ENCODE data around the gene CPM.

The CPM gene

DNA sequence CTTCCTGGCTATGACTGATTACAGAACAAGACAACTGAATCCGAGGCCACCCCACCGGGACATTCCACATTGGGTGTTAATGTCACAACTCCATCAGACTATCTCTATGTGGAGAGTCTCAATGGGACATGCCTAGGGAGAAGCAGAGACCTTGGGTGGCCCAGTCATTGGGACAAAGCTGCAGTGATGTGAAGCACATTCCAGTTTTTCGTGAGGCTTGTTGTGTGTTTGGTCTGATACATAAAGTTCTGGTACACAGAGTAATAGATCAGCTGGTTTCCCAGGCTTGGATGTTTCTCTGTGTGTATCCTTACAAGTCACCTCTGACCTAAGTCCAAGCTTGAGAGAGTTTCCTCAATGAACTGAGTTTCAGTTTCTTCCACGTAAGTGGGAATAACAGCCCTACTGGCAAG is 42.3 kb downstream of the CPM start:
- Histone ChIP-seq H3K27ac (ENCODE audit: low read length) (no peak overlapping the region), H3K9me3 (replicated peaks; ENCODE audit: insufficient read depth, low read length) (no peaks in the 10 kb centered on the region), H3K27me3 (replicated peaks; ENCODE audit: insufficient read depth, low read length) (no peaks in the 10 kb centered on the region), H3K4me1 (ENCODE audit: low read length) (no peaks in the 10 kb centered on the region), H3K9me2 (replicated peaks; ENCODE audit: insufficient read depth, low read length) (no peaks in the 10 kb centered on the region), H3K36me3 (replicated peaks; ENCODE audit: insufficient read depth, low read length) (no peaks in the 10 kb centered on the region), H4K20me1 (ENCODE audit: insufficient read depth, low read length) (no peaks in the 10 kb centered on the region), H3K79me2 (ENCODE audit: low read length) (no peaks in the 10 kb centered on the region), H3F3A (ENCODE audit: insufficient read depth, low read length) (no peaks in the 10 kb centered on the region), H3K4me2 (ENCODE audit: low read depth, low read length) (no peak overlapping the region), H3K4me3 (ENCODE audit: low read length) (no peak overlapping the region), H2AFZ (ENCODE audit: low read length) (no peak overlapping the region), H3K9ac (ENCODE audit: low read length) (no peak overlapping the region)
- TF ChIP-seq, protein P1, sequence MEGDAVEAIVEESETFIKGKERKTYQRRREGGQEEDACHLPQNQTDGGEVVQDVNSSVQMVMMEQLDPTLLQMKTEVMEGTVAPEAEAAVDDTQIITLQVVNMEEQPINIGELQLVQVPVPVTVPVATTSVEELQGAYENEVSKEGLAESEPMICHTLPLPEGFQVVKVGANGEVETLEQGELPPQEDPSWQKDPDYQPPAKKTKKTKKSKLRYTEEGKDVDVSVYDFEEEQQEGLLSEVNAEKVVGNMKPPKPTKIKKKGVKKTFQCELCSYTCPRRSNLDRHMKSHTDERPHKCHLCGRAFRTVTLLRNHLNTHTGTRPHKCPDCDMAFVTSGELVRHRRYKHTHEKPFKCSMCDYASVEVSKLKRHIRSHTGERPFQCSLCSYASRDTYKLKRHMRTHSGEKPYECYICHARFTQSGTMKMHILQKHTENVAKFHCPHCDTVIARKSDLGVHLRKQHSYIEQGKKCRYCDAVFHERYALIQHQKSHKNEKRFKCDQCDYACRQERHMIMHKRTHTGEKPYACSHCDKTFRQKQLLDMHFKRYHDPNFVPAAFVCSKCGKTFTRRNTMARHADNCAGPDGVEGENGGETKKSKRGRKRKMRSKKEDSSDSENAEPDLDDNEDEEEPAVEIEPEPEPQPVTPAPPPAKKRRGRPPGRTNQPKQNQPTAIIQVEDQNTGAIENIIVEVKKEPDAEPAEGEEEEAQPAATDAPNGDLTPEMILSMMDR (IDR thresholded peaks at IDR 0.05; ENCODE audit: low read length) = no peak
- TF ChIP-seq EZH2phosphoT487 (IDR thresholded peaks at IDR 0.05; ENCODE audit: low read length) (no peak), EZH2 (optimal IDR thresholded peaks at IDR 0.05; ENCODE audit: low read depth, low read length) (no peak)
- no peak for DNase-seq

DNA sequence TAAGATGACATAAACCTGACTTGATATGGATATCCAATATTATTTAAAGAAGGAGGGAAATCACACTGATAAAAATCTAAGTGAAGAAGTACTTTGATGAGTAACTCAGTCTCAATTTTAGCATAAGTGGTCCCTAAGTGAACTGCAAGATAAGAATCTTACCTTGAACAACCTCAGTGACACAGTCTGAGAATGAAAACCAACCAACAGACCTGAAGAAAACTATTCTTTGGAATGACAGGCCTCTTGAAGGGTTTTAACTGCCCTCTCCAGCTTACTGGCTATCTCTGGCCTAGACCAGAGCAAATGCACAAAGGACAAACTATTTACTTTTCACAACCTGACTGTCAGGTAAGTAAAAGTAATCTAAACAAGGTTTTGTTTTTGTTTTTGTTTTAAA is 44.7 kb downstream of the CPM start:
- no peaks in the 10 kb centered on the region for H3K4me1 ChIP-seq (ENCODE audit: low read length)
- H3K27me3 ChIP-seq (replicated peaks; ENCODE audit: insufficient read depth, low read length) = no peaks in the 10 kb centered on the region
- no peak overlapping the region for H3K4me2 ChIP-seq (ENCODE audit: low read depth, low read length)
- no peaks in the 10 kb centered on the region for H3K9me3 ChIP-seq (replicated peaks; ENCODE audit: insufficient read depth, low read length)
- no peaks in the 10 kb centered on the region for H3K36me3 ChIP-seq (replicated peaks; ENCODE audit: insufficient read depth, low read length)
- no peak overlapping the region for H2AFZ ChIP-seq (ENCODE audit: low read length)
- H4K20me1 ChIP-seq (ENCODE audit: insufficient read depth, low read length) = no peaks in the 10 kb centered on the region
- H3K27ac ChIP-seq (ENCODE audit: low read length) = no peak overlapping the region
- H3K9me2 ChIP-seq (replicated peaks; ENCODE audit: insufficient read depth, low read length) = no peaks in the 10 kb centered on the region
- no peak overlapping the region for H3K4me3 ChIP-seq (ENCODE audit: low read length)
- H3K79me2 ChIP-seq (ENCODE audit: low read length) = no peaks in the 10 kb centered on the region
- DNase-seq = no peak
- H3F3A ChIP-seq (ENCODE audit: insufficient read depth, low read length) = no peaks in the 10 kb centered on the region
- no peak for TF ChIP-seq EZH2 (optimal IDR thresholded peaks at IDR 0.05; ENCODE audit: low read depth, low read length)
- TF ChIP-seq EZH2phosphoT487 (IDR thresholded peaks at IDR 0.05; ENCODE audit: low read length) = no peak
- TF ChIP-seq, protein P1 (IDR thresholded peaks at IDR 0.05; ENCODE audit: low read length) = no peak
- H3K9ac ChIP-seq (ENCODE audit: low read length) = no peak overlapping the region

DNA sequence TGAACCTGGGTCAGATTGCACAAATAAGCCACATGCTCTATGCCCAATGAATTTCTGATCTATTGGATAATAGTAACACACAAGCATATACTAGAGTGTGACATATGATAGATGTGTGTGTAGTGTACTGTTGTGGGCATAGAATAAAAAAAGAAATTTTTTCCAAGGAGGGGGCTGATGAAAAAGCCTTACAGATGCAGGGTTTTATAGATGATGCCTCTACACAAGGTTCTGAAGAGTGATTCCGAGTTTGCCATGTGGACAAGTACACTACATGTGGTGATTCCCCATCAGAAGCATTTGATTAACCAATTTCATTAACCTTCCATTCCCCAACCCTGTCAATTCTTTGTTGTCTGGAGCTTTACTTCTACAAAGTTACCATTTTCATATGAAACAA is 45.3 kb downstream of the CPM start:
- H3K4me3 ChIP-seq (ENCODE audit: low read length) = no peak overlapping the region
- no peak for DNase-seq
- TF ChIP-seq EZH2phosphoT487 (IDR thresholded peaks at IDR 0.05; ENCODE audit: low read length) (no peak), EZH2 (optimal IDR thresholded peaks at IDR 0.05; ENCODE audit: low read depth, low read length) (no peak)
- TF ChIP-seq, protein P1 (IDR thresholded peaks at IDR 0.05; ENCODE audit: low read length) = no peak
- no peaks in the 10 kb centered on the region for H3K9me3 ChIP-seq (replicated peaks; ENCODE audit: insufficient read depth, low read length)
- H3F3A ChIP-seq (ENCODE audit: insufficient read depth, low read length) = no peaks in the 10 kb centered on the region
- no peak overlapping the region for H2AFZ ChIP-seq (ENCODE audit: low read length)
- no peak overlapping the region for H3K27ac ChIP-seq (ENCODE audit: low read length)
- H3K27me3 ChIP-seq (replicated peaks; ENCODE audit: insufficient read depth, low read length) = no peaks in the 10 kb centered on the region
- no peaks in the 10 kb centered on the region for H3K9me2 ChIP-seq (replicated peaks; ENCODE audit: insufficient read depth, low read length)
- no peaks in the 10 kb centered on the region for H3K36me3 ChIP-seq (replicated peaks; ENCODE audit: insufficient read depth, low read length)
- H3K79me2 ChIP-seq (ENCODE audit: low read length) = no peaks in the 10 kb centered on the region
- no peak overlapping the region for H3K9ac ChIP-seq (ENCODE audit: low read length)
- peaks cover 4% of the 10 kb centered on the region; the same call in 1 of the 2 replicates for H3K4me1 ChIP-seq (ENCODE audit: low read length)
- H3K4me2 ChIP-seq (ENCODE audit: low read depth, low read length) = no peak overlapping the region
- no peaks in the 10 kb centered on the region for H4K20me1 ChIP-seq (ENCODE audit: insufficient read depth, low read length)

All from MM.1S (cell line).